ENCODE data around the gene ESRRB. TPM values are rescaled to one million over a fixed set of nuclear protein-coding genes. Genes with fewer than 3 reads are reported as not detected.

The ESRRB gene
- total RNA-seq, 4 donors from 2014 or later = not detected

DNA sequence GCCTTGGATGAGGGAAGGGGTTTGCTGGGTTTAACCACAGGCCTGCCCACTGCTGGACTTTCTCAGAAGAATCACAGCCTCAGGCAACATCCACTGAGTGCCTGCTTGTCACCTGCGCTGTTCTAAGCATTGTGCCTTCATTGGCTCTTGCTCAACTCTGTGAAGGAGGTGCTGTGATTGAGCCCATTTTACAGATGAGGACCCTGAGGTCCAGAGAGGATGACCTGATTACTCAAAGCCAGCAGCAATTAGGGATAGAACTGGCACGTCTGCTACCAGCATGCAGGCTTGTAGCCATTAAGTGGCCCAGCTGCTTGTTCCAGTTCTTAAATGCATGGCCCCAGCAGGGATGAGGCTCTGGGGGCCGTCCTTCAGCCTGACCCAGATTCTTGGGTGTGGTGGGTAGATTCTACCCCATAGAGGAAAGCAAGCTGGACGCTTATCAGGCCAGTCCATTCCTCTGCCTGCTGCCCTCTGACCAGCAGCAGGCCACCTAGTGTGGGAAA is 54.6 kb downstream of the ESRRB start:
- no peak for TF ChIP-seq CTCF (IDR thresholded peaks at IDR 0.05)
- DNase-seq (ENCODE audit: low spot score) (no peak), ATAC-seq (ENCODE audit: low FRiP score) (no peak)

GRCh38 chr14:76431538-76431937 is 55.6 kb downstream of the ESRRB start:
- DNase-seq (ENCODE audit: low spot score) (no peak), ATAC-seq (ENCODE audit: low FRiP score) (no peak)

GRCh38 chr14:76432827-76433752 is 57.2 kb downstream of the ESRRB start:
- no peak for TF ChIP-seq CTCF (IDR thresholded peaks at IDR 0.05)
- DNase-seq (ENCODE audit: low spot score) (no peak), ATAC-seq (ENCODE audit: low FRiP score) (no peak)

More at GRCh38 chr14:76431538-76431937, 55.6 kb downstream of the ESRRB start:
- no peak for TF ChIP-seq CTCF (IDR thresholded peaks at IDR 0.05)

DNA sequence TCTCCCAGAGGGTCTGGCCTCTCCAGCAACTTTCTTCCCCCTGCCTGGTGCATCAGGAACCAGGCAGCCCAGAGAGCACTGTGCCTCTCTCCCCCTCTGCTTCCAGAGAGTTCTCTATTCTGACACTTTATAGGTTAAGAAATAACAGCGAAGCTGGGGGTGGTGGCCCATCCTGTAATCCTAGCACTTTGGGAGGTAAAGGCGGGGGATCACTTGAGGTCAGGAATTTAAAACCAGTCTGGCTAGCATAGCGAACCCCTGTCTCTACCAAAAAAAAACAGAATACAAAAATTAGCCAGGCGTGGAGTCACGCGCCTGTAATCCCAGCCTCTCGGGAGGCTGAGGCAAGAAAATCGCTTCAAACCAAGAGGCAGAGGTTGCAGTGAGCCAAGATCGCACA is 58.3 kb downstream of the ESRRB start:
- ATAC-seq (ENCODE audit: low FRiP score) = no peak
- TF ChIP-seq CTCF (IDR thresholded peaks at IDR 0.05) = no peak
- no peak for DNase-seq (ENCODE audit: low spot score)

GRCh38 chr14:76439237-76439775 is 63.4 kb downstream of the ESRRB start:
- ATAC-seq (ENCODE audit: low FRiP score) = no peak
- no peak for TF ChIP-seq CTCF (IDR thresholded peaks at IDR 0.05)

GRCh38 chr14:76446486-76446885 is 70.5 kb downstream of the ESRRB start:
- no peak for DNase-seq (ENCODE audit: low spot score)
- no peak for ATAC-seq (ENCODE audit: low FRiP score)
- no peak for TF ChIP-seq CTCF (IDR thresholded peaks at IDR 0.05)

More at GRCh38 chr14:76439237-76439775, 63.4 kb downstream of the ESRRB start:
- DNase-seq (ENCODE audit: low spot score) = no peak

Measured in omental fat pad (tissue), 4 donors.